T47D (cell line): Measurements from ENCODE around the gene B3GNT7.
"Not testable (repeated sequence)": the region's sequence is repeated elsewhere in the genome, so short reads cannot be mapped to it uniquely, and the experiment has no call there.

Experiments
- DNase-seq, 2 experiments: peaks; one replicate each; pipeline versions ENCODE4 v3.0.0 to v3.0.0-alpha.2; 2011 to 2012; ENCODE audit warnings: low read depth in 1 of 2, low spot score in 1 of 2
- JUND ChIP-seq: IDR thresholded peaks from 2 replicates; pipeline ENCODE4 v1.6.1; 2012; ENCODE audit warnings: low read depth
- in situ Hi-C: cut with HindIII; loops from 2 replicates; pipeline ENCODE4 v1.10.0; 2016; ENCODE audit warnings: low sequenced_read_pairs, low pct_unique_long_range_greater_than_20kb

B3GNT7 gene

DNA sequence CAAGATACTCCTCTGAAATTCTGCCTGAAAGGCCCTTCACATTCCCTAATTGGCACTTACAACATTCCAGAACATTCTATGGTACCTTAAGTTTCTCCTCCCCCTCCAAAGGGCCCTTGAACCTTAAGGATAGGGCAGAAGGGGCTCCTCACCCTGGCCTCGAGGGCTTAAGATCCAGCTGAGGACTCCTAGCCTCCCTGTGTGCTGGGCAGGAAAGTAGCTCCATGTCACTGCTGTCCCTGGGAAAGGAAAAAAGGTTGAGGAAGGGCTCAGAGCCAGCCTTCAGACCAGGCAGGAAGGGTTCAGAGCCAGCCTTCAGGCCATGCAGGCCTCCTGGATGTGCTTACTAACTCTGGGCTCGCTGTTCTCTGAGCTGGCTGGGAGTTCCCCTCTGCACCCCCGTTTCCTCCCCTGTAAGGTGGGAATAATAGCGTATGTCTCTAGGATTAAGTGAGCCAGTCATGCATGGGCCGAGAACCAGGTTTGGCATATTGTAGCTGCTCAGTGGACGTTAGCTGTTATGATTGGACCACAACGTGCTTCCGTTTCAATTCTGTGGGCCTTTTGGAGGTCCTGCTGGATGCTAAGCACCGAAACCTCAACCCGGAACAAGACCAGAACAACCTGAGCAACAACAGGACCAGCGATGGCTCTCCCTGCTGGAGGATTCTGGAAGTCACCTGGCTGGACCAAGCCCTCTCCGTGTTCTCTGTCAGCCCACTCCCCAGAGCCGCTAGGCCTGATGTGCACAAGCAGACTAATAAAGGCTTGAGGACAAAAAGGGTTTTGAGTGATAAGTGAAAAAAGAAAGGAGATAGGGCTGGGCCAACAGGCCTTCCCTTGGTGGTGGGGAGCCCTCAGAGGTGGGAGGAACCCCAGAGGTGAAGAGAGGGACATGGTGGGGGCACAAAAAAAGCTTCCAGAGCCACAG, 1.0 kb upstream of the B3GNT7 start:
- DNase-seq: peak in 1 of 2 experiments; percentile 22
- in situ Hi-C loops: no loop called here
- no peak for TF ChIP-seq JUND

DNA sequence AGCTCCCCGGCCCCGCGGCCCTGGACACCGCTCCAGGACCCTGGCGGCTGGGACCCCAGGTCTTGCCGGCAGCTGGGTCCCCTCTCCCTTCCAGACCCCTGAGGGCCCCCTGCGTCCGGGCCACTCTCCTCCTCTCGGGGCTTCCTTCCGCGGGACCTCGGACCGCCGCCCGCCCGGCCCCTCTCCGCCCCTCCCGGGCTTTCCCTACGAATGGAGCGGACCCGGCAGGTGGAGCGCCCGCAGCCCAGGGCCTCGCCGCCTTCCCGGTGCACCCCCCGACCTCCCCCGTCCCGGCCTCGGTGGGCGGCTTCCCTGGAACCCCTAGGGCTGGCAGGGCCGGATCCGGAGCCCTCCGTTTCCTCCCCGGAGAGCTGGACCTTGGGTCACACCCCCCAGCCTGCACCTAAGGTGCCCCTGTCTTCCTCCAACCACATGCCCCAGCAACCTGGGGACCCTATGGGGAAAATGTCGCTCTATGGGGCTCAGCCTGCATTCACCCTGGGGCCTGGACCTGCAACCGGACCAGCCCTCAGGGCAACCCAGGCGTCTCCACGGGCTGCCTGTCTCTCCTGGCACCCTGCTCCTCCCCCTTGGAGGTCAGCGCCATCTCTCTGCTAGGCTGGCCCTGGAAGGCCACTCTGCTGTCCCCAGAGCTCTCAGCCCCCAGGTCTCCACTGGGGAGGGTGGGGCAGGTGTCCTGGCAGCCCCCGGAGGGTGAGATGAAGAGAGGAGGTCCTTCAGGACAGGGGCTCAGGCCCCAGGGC, 730 bp downstream of the B3GNT7 start:
- peak in 1 of 2 experiments; percentile 1 for DNase-seq
- in situ Hi-C loops: no loop called here
- TF ChIP-seq JUND: no peak

DNA sequence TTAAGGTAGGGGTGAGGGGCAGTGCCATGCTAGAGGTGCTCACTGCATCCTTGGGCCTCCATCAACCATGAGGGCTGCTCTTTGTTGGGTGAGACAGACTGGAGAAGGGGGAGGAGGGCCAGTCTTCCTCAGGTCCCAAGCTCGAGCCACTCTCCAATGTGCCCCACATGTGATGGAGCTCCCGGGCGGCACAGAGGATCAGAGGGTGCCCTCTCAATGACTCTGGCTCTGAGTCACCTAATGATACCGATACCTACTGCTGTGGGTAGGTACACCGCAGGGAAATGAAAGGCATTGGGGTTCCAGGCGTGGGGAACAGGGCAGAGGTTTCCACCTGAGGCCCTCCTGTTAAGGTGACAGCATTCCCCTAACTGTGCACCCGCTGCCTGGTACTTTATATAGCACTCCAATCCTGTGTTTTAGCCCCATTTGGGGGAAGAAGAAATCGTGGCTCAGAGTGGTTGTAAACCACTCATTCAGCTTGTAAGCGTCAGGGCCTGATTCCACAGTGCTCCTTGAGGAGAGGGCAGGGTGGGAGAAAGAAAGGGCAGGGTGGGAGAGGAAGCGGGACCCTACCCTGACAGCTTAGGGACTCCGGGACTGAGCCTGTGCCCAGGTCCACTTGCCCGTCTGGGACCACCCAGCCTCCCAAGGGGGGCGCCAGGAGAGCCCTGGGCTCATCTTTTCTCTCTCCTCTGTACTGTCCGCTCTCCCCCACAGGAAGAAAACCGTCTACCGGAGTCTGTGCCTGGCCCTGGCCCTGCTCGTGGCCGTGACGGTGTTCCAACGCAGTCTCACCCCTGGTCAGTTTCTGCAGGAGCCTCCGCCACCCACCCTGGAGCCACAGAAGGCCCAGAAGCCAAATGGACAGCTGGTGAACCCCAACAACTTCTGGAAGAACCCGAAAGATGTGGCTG, 1.8 kb downstream of the B3GNT7 start:
- TF ChIP-seq JUND: no peak
- in situ Hi-C loops: no loop called here
- peak in 1 of 2 experiments; percentile 4 for DNase-seq

DNA sequence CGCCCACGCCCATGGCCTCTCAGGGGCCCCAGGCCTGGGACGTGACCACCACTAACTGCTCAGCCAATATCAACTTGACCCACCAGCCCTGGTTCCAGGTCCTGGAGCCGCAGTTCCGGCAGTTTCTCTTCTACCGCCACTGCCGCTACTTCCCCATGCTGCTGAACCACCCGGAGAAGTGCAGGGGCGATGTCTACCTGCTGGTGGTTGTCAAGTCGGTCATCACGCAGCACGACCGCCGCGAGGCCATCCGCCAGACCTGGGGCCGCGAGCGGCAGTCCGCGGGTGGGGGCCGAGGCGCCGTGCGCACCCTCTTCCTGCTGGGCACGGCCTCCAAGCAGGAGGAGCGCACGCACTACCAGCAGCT, 2.4 kb downstream of the B3GNT7 start:
- no peak for DNase-seq
- TF ChIP-seq JUND: no peak
- in situ Hi-C loops: no loop called here

DNA sequence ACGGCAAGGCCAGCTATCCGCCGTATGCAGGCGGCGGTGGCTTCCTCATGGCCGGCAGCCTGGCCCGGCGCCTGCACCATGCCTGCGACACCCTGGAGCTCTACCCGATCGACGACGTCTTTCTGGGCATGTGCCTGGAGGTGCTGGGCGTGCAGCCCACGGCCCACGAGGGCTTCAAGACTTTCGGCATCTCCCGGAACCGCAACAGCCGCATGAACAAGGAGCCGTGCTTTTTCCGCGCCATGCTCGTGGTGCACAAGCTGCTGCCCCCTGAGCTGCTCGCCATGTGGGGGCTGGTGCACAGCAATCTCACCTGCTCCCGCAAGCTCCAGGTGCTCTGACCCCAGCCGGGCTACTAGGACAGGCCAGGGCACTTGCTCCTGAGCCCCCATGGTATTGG, 3.1 kb downstream of the B3GNT7 start:
- no peak for TF ChIP-seq JUND
- DNase-seq: no peak
- in situ Hi-C loops: no loop called here

DNA sequence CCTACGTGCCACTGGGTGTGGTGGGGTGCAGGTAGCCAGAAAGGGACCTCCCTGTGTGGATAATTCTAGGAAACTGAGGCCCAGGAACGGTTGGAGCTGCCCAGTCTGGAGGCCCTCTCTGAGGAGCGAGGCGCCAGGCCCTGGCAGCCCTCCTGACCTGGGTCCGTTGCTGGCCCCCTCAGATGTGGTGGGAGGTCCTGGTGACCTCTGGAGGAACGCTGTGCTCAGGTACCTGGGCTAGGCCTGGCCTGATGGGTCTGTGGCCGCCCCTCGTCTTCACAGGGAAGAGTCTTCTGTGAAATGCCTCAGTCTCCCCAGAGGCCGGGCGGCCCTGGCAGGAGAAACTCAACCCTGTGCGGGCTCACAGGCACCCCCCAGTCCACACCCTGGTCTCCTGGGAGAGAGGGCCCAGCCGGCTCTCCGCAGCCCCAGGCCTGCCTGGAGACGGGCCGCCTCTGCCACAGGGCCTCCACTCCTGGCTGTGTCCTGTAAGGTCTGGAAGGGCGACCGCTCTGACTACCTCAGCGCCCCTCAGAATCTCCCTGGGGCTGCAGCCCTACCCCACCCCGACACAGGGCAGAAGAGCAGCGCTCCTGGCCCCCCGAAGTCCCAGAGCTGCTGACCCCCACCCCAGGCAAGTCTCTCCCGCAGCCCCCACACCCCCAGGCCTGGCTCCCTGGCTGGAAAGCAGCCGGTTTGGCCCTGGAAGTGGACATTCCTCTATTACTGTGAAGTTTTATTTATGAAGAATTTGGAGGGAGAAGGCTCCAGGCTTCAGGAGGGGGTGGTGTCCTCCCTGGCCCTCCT, 3.7 kb downstream of the B3GNT7 start:
- no peak for TF ChIP-seq JUND
- in situ Hi-C loops: no loop called here
- no peak for DNase-seq

DNA sequence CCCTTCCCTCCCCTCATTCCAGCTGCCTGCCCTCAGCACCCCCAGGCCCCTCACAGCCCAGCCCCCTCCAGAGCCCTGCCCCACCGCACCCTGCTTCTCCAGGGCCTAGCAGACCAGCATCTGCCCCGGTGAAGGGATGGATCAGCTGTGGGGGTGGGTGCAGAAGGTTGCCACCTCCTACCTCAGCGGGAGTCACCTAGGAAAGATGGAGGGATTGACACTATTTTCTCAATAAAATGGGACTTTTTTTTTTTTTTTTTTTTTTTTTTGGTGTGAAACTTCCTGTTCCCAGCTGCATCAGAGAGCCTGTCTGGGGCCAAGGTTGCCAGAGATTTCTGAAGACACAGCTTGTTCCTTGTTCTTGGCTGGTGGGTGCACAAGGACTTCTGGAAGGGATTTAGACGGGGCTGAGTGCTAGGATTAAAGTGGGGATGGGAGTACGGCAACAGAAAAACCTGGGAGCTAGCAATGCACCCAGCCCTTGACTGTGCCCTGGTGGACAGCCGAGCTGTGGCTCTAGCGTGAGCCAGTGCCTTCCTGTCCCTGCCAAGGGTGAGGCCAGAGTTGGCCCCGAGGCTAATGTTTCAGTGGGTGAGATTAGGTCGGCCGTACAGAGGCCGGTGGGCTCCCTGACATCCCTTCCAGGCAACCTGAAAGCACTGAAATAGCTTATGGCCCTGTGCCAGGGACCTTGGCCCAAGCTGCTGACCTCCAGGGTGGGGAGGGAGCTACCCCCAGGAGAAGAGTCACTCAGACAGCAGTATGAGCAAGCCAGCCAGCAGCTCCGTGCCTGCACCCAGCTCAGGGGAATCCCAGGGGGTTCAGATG, 4.6 kb downstream of the B3GNT7 start:
- in situ Hi-C loops: no loop called here
- no peak for DNase-seq
- no peak for TF ChIP-seq JUND

DNA sequence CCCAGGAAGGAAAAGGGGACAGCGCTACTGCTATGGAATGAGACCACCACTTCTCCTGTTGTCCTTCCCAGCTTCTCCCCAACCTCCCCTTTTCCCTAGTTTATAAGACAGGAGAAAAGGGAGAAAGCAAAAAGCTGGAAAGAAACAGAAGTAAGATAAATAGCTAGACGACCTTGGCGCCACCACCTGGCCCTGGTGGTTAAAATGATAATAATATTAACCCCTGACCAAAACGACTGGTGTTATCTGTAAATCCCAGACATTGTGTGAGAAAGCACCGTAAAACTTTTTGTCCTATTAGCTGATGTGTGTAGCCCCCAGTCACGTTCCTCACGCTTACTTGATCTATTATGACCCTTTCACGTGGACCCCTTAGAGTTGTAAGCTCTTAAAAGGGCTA, 5.2 kb downstream of the B3GNT7 start:
- in situ Hi-C loops, DNase-seq: not testable (repeated sequence)

DNA sequence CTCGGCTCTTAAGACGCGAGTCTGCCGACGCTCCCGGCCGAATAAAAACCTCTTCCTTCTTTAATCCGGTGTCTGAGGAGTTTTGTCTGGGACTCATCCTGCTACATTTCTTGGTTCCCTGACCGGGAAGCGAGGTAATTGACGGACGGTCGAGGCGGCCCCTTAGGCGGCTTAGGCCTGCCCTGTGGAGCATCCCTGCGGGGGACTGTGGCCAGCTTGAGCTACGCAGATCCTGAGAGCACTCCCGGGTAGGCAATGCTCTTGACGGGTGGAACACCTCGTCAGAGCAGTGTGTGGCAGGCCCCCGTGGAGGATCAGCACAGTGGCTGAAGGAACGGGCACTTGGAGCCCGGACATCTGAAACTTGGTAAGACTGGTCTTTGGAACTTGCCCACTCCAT, 5.6 kb downstream of the B3GNT7 start:
- DNase-seq, in situ Hi-C loops: not testable (repeated sequence)

DNA sequence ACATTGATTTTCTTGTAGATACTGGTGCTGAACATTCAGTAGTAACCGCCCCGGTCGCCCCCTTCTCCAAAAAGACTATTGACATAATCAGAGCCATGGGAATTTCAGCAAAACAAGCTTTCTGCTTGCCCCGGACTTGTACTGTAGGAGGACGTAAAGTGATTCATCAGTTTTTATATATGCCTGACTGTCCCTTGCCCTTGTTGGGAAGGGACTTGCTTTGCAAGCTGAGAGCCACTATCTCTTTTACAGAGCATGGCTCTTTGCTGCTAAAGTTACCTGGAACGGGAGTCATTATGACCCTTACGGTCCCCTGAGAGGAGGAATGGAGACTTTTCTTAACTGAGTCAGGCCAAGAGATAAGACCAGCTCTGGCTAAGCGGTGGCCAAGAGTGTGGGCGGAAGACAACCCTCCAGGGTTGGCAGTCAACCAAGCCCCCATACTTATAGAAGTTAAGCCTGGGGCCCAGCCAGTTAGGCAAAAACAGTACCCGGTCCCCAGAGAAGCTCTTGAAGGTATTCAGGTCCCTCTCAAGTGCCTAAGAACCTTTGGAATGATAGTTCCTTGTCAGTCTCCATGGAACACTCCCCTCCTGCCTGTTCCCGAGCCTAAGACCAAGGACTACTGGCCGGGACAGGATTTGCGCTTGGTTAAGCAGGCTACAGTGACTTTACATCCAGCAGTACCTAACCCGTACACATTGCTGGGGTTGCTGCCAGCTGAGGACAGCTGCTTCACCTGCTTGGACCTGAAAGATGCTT, 8.1 kb downstream of the B3GNT7 start:
- DNase-seq, in situ Hi-C loops: not testable (repeated sequence)

DNA sequence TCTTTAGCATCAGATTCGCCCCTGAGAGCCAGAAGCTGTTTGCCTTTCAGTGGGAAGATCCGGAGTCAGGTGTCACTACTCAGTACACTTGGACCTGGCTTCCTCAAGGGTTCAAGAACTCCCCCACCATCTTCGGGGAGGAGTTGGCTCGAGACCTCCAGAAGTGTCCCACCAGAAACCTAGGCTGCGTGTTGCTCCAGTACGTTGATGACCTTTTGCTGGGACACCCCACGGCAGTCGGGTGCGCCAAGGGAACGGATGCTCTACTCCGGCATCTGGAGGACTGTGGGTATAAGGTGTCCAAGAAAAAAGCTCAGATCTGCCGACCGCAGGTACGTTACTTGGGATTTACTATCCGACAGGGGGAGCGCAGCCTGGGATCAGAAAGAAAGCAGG, 8.7 kb downstream of the B3GNT7 start:
- in situ Hi-C loops: not testable (repeated sequence)

DNA sequence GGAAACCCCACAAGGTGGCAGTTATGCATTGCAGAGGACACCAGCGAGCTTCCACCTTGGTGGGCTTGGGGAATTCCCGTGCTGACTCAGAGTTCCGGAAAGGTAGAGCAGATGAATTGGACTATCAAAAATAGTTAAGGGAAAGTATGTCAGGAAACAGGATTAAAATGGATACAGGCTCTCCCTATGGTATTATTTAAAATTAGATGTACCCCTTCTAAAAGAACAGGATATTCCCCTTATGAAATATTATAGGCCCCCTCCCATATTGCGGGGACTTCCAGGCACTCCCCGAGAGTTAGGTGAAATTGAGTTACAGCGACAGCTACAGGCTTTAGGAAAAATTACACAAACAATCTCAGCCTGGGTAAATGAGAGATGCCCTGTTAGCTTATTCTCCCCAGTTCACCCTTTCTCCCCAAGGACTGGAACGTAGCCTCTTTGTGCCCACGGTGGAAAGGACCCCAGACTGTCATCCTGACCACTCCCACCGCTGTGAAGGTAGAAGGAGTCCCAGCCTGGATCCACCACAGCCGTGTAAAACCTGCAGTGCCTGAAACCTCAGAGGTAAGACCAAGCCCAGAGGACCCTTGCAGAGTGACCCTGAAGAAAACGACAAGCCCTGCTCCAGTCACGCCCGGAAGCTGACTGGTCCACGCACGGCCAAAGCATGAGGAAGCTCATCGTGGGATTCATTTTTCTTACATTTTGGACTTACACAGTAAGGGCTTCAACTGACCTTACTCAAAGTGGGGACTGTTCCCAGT, 10.3 kb downstream of the B3GNT7 start:
- in situ Hi-C loops, DNase-seq: not testable (repeated sequence)

More for the DNA sequence above, 8.7 kb downstream of the B3GNT7 start:
- not testable (repeated sequence) for DNase-seq

DNA sequence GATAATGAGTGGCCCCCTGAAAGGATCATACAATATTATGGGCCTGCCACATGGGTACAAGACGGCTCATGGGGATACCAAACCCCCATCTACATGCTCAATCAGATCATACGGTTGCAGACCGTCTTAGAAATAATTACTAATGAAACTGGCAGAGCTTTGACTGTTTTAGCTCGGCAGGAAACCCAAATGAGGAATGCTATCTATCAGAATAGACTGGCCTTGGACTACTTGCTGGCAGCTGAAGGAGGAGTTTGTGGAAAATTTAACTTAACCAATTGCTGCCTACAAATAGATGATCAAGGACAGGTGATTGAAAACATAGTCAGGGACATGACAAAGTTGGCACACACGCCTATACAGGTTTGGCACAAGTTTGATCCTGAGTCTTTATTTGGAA, 12.2 kb downstream of the B3GNT7 start:
- in situ Hi-C loops: not testable (repeated sequence)

DNA sequence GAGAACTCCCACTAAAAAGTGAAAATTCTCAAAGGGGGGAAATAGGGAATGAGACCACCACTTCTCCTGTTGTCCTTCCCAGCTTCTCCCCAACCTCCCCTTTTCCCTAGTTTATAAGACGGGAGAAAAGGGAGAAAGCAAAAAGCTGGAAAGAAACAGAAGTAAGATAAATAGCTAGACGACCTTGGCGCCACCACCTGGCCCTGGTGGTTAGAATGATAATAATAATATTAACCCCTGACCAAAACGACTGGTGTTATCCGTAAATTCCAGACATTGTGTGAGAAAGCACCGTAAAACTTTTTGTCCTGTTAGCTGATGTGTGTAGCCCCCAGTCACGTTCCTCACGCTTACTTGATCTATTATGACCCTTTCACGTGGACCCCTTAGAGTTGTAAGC, 12.8 kb downstream of the B3GNT7 start:
- DNase-seq, in situ Hi-C loops: not testable (repeated sequence)

More for the DNA sequence above, 12.2 kb downstream of the B3GNT7 start:
- not testable (repeated sequence) for DNase-seq
